SK-MEL-5 (cell line): Measurements from ENCODE around the gene CNOT6. TPM values are rescaled to one million over a fixed set of nuclear protein-coding genes. Genes with fewer than 3 reads are reported as not detected.

Experiments
- DNase-seq: peaks from one replicate; pipeline ENCODE4 v3.0.0-alpha.2; 2016; ENCODE audit warnings: low read depth, low spot score
- in situ Hi-C: cut with HindIII; loops from 2 replicates; pipeline ENCODE4 v1.10.0; 2016; ENCODE audit warnings: low sequenced_read_pairs, high pct_unique_total_duplicates, low pct_unique_long_range_greater_than_20kb
- small RNA-seq, 2 experiments: library from RNA; depleted of rRNA; stranded (forward); fragments of <200 nt; gene quantifications; one replicate each; pipeline ENCODE3, GENCODE V24; 2014
- total RNA-seq: library from RNA; depleted of rRNA; stranded (reverse); fragments of >200 nt; shearing (Covaris generic); gene quantifications from 2 replicates; pipeline ENCODE4 v1.2.3, GENCODE V29; 2014; rRNA removed

Gene CNOT6
- total RNA-seq, 1 experiment from 2014 or later: 9.6 TPM

DNA sequence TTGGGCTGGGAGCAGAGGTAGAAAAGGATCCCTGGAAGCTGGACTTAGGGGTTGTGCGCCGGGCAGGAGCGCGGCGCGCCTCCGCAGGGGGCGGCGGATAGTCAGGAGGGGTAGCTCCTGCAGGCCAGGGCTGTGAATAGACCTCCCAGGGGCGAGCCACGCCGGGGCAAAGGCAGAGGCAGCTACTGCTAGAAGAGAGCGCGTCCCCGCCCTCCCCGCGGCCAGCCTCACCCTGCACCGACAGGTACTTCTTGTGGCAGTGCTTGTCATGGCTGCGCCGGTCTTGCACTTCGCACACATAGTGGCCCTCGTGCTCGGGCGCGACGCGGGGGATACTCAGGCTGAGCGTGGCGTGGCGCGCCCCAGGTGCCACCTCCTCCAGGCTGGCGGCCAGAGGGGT is 127.1 kb downstream of the CNOT6 start:
- DNase-seq: no peak
- in situ Hi-C loops: no loop called here

DNA sequence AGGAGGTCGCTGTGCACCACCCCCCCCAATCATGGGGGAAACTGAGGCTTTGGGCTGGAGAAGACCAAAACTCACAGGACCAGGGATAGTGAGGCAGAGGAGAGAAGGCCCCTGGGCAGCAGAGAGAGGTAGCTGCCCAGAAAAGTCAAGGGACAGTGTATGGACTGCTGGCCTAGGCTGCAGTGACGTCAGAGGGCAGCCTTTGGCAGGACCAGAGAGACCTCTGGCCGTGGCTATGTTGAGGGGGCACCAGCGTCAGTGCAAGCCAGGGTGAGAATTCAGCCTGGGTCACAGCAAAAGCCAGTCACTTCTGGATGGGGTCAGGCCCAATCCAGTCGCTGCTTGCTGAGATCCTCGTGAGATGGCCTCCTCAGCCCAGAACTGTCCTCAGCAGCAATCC is 128.7 kb downstream of the CNOT6 start:
- no peak for DNase-seq
- in situ Hi-C loops: no loop called here

DNA sequence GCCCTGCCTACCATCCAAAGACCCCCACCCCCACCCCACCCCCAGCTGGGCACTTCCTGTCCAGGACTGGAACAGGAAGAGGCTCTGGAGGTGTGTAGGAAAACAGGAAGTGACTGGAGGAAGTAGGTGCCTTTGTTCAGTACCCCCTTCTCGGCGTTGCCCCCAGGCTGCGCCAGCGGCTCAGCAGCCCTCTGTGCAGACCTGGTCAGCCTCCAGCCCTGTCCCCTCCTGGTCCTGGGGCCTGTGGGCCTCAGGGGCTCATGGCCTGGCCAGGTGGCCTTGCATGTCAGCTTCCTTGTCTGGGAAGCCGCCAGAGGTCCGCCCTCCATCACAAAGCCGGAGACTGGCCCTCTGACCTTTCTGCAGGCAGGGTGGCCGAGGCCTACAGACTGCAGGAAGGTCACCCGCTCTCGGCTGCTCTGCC is 129.2 kb downstream of the CNOT6 start:
- in situ Hi-C loops: no loop called here
- no peak for DNase-seq

DNA sequence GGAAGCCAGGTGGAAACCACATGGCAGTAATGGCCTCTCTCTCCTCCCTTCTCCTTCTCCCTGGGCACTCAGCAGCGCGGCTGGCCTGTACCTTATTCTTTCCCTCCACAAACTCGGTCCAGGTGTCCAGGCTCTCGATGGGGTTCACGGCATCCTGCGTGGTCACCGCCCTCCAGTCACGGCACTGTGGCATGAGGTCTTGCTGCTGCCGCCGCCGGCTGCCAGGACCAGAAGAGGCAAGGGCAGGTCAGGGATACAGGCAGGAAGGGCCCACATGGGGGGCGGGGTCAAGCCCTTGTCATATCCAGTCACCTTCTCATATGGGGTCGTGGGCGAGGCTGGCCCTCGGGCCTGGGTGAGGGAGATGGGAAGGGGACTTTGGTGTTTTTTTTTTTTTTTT is 129.7 kb downstream of the CNOT6 start:
- DNase-seq: no peak
- in situ Hi-C loops: no loop called here

DNA sequence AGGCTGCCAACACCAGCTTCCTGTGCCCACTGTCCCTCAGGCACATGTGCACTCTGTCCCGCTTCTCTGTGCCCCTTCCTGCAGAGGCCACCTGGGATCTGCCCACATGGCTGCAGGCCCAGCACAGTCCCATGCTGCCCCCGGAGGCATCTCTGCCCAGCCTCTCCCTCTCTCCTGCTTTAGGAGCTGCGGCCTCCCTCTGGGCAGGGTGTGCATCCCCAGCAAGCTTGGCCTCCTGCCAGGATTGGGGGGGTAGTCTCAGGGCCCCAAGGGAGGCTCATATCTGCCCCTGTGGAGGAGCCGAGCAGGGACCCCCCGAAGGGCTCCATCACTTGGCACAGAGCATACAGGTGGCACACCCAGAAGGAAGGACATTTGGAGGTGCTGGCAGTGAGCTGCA is 130.4 kb downstream of the CNOT6 start:
- in situ Hi-C loops: no loop called here
- no peak for DNase-seq

GRCh38 chr5:180625125-180625790 is 131.1 kb downstream of the CNOT6 start:
- in situ Hi-C loops: no loop called here
- no peak for DNase-seq

- in situ Hi-C loops: no loop called here
- DNase-seq: no peak
Observed at GRCh38 chr5:180625791-180626660, 131.8 kb downstream of the CNOT6 start.

DNA sequence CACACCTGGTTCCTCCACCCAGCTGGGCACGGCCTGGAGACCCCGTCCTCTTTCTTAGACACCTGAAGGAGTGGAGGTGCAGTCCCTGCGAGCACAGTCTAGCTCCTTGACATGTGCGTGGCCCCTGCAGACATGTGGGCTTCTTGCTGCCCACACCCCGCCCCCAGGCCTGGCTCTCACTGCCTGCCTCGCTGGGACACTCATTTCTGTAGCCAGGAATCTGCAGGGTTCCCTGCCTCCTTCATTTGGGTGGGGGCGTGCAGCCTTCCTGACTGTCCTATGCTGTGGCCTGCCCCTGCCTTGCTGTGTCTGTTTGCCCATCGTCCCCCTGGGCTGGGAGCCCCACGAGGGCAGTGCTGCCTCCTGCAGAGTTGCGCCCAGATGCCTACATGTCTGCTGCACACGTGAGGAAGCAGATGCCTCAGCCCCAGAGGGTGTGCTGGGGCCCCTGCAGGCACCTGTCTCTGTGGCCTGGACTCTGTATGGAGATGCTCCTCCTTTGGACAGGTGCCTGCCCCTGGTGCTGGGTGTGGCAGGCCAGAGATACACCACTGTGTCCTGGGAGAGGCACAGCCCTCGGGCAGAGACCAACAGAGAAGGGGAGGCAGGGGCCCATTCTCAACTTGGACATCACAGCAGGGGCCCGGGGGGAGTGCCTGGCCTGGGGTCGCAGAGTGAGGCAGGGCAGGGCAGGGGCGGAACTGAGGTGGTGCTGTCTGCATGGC is 132.6 kb downstream of the CNOT6 start:
- DNase-seq: no peak
- in situ Hi-C loops: no loop called here

- DNase-seq: no peak
- in situ Hi-C loops: no loop called here
Observed at GRCh38 chr5:180627386-180628120, 133.4 kb downstream of the CNOT6 start.

Small RNA genes lying within 50 kb of the gene (small RNA-seq; reads per million reads assigned to genes)
- gene RNU6-525P: 0 reads per million in 2 experiments

Other genes starting within 250 kb of the CNOT6 start
- 12.8 and 16.0 TPM in 2 replicates for gene MAPK9, start 202.3 kb upstream of the CNOT6 start, total RNA-seq
- gene GFPT2, start 141.0 kb upstream of the CNOT6 start, total RNA-seq: 1.7 and 2.3 TPM in 2 replicates
- not detected in 2 replicates for gene SCGB3A1, start 97.1 kb downstream of the CNOT6 start, total RNA-seq
- gene FLT4, start 155.2 kb downstream of the CNOT6 start, total RNA-seq: 0.58 and 2.0 TPM in 2 replicates
- not detected in 2 replicates for gene OR2Y1, start 245.7 kb downstream of the CNOT6 start, total RNA-seq